ENCODE data around the gene LONRF3.

DNA sequence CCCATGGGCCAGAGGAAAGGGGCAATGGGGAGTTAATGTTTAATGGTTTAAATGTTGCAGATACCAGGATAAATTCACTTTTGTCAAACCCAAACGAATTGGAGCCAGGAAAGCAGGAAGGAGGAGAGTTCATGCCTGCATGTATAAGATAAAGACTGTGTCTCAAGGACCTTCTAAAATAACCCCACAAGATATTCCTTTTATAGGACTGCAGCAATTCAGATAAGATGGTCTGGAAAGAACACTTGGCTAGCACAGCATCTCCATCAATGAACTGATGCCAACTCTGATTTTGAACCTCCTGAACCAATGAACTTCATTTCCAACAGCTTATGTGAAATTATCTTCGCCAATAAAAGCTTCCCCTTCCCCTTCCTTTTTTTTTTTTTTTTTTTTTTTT is 31.3 kb upstream of the LONRF3 start:
- TF ChIP-seq, protein P1, sequence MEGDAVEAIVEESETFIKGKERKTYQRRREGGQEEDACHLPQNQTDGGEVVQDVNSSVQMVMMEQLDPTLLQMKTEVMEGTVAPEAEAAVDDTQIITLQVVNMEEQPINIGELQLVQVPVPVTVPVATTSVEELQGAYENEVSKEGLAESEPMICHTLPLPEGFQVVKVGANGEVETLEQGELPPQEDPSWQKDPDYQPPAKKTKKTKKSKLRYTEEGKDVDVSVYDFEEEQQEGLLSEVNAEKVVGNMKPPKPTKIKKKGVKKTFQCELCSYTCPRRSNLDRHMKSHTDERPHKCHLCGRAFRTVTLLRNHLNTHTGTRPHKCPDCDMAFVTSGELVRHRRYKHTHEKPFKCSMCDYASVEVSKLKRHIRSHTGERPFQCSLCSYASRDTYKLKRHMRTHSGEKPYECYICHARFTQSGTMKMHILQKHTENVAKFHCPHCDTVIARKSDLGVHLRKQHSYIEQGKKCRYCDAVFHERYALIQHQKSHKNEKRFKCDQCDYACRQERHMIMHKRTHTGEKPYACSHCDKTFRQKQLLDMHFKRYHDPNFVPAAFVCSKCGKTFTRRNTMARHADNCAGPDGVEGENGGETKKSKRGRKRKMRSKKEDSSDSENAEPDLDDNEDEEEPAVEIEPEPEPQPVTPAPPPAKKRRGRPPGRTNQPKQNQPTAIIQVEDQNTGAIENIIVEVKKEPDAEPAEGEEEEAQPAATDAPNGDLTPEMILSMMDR (IDR thresholded peaks at IDR 0.05) = no peak
- TF ChIP-seq POLR2A (IDR thresholded peaks at IDR 0.05) (no peak), POLR2AphosphoS5 (IDR thresholded peaks at IDR 0.05) (no peak)
